GM19099 (cell line): ENCODE data around the gene MAGI1.

Experiments used
- POLR2A ChIP-seq: IDR thresholded peaks from 3 replicates; pipeline ENCODE4 v1.6.1; 2011; ENCODE audit warnings: low read depth; ENCODE audit not compliant: insufficient read length; ENCODE audit errors: extremely low read depth

The MAGI1 gene

GRCh38 chr3:65354880-65355279, 683.8 kb downstream of the MAGI1 start:
- TF ChIP-seq POLR2A, result no peak

- no peak for TF ChIP-seq POLR2A
These were observed 685.8 kb downstream of the MAGI1 start for GRCh38 chr3:65352951-65353350.

- no peak for TF ChIP-seq POLR2A
These were observed 687.0 kb downstream of the MAGI1 start for GRCh38 chr3:65351753-65352152.

GRCh38 chr3:65350801-65351476, 687.8 kb downstream of the MAGI1 start:
- no peak for TF ChIP-seq POLR2A

- TF ChIP-seq POLR2A, result no peak
These were observed 690.2 kb downstream of the MAGI1 start for GRCh38 chr3:65348398-65348995.

- no peak for TF ChIP-seq POLR2A
These were observed 691.6 kb downstream of the MAGI1 start for GRCh38 chr3:65347166-65347565.

- TF ChIP-seq POLR2A, result no peak
These were observed 693.9 kb downstream of the MAGI1 start for GRCh38 chr3:65344846-65345245.

- no peak for TF ChIP-seq POLR2A
These were observed 694.3 kb downstream of the MAGI1 start for GRCh38 chr3:65344444-65344843.

- TF ChIP-seq POLR2A, result no peak
These were observed 695.0 kb downstream of the MAGI1 start for GRCh38 chr3:65343736-65344135.

- TF ChIP-seq POLR2A, result no peak
These were observed 695.7 kb downstream of the MAGI1 start for GRCh38 chr3:65343026-65343425.

GRCh38 chr3:65342084-65342683, 696.5 kb downstream of the MAGI1 start:
- no peak for TF ChIP-seq POLR2A

GRCh38 chr3:65339192-65339740, 699.5 kb downstream of the MAGI1 start:
- TF ChIP-seq POLR2A, result no peak

- TF ChIP-seq POLR2A, result no peak
These were observed 700.1 kb downstream of the MAGI1 start for GRCh38 chr3:65338571-65338970.

- TF ChIP-seq POLR2A, result no peak
These were observed 703.1 kb downstream of the MAGI1 start for GRCh38 chr3:65335587-65335986.

- no peak for TF ChIP-seq POLR2A
These were observed 704.6 kb downstream of the MAGI1 start for GRCh38 chr3:65334045-65334665.
